Esophagus muscularis mucosa (tissue), 4 donors: Measurements from ENCODE around the gene INPP5B. TPM values are rescaled to one million over a fixed set of nuclear protein-coding genes. Genes with fewer than 3 reads are reported as not detected.

ENCODE experiments used
- DNase-seq: peaks from one replicate; pipeline ENCODE4 v3.0.0-alpha.2; 2017; ENCODE audit errors: extremely low spot score
- H3K27ac ChIP-seq, 4 donors: fragments of 200-600 bp; sonication (generic); replicated peaks in 1 of 4; 1 replicate in 3 of 4; 2 replicates in 1 of 4; pipeline ENCODE4 v1.5.1; 2016 to 2019; ENCODE audit warnings: mild to moderate bottlenecking in 1 of 4
- H3K27me3 ChIP-seq, 4 donors: fragments of 200-600 bp; sonication (generic); one replicate each; pipeline versions ENCODE4 v1.5.1 to v1.6.0; 2016 to 2019
- H3K36me3 ChIP-seq, 4 donors: fragments of 200-600 bp; sonication (generic); one replicate each; pipeline ENCODE4 v1.5.1; 2016 to 2019
- H3K4me1 ChIP-seq, 4 donors: fragments of 200-600 bp; sonication (generic); one replicate each; pipeline ENCODE4 v1.5.1; 2016 to 2019
- H3K4me3 ChIP-seq, 4 donors: fragments of 200-600 bp; sonication (generic); 1 replicate in 2 of 4; 2 replicates in 2 of 4; pipeline ENCODE4 v1.5.1; 2016 to 2019; ENCODE audit warnings: mild to moderate bottlenecking in 4 of 4, moderate library complexity in 1 of 4
- H3K9me3 ChIP-seq, 4 donors: fragments of 200-600 bp; sonication (generic); 1 replicate in 3 of 4; 2 replicates in 1 of 4; pipeline ENCODE4 v1.5.1; 2016 to 2019
- CTCF ChIP-seq, 3 experiments: fragments of 200-600 bp in 2 of 3; fragments of 450-650 bp in 1 of 3; sonication (generic) in 2 of 3; IDR thresholded peaks; one replicate each; pipeline ENCODE4 v1.5.1; 2017 to 2019; ENCODE audit warnings: antibody characterized with exemption in 3 of 3, mild to moderate bottlenecking in 2 of 3, moderate library complexity in 1 of 3
- EP300 ChIP-seq: sonication (generic); formaldehyde crosslinking; IDR thresholded peaks from one replicate; pipeline ENCODE4 v1.6.1; 2017; ENCODE audit warnings: antibody characterized with exemption
- POLR2A ChIP-seq: fragments of 450-650 bp; IDR thresholded peaks from one replicate; pipeline ENCODE4 v1.6.1; 2017; ENCODE audit warnings: antibody characterized with exemption, moderate library complexity, mild to moderate bottlenecking, low read depth
- POLR2AphosphoS5 ChIP-seq, 2 donors: sonication (generic); formaldehyde crosslinking; IDR thresholded peaks; one replicate each; pipeline ENCODE4 v1.6.1; 2017; ENCODE audit warnings: antibody characterized with exemption in 2 of 2
- WGBS: methylation state at CpG from one replicate; pipeline ENCODE4 v1.1.5; 2018; 5-methylcytosine and 5-hydroxymethylcytosine counted together
- intact Hi-C: fragments of 100-400 bp; cut with DNase I; formaldehyde crosslinking; loops from one replicate; pipeline ENCODE4 v1.15.1; 2023
- total RNA-seq, 4 donors: library from RNA; depleted of rRNA; stranded (reverse); fragments of >200 nt; gene quantifications; one replicate each; pipeline versions ENCODE4 v1.1.0 to v1.2.1, GENCODE V29; 2016

The INPP5B gene
- total RNA-seq, 4 donors from 2014 or later, result 31.1 to 38.9 (median 36.8) TPM

GRCh38 chr1:37893673-37894072 is 53.2 kb downstream of the INPP5B start:
- no peak for DNase-seq
- 98% methylated on average over 2 of the region's 2 CpGs for WGBS
- H3K36me3 ChIP-seq, result peaks cover 14 to 34% (median 28%) of the 10 kb centered on the region in 4 donors
- TF ChIP-seq EP300 (no peak), POLR2AphosphoS5 (IDR thresholded peaks at IDR 0.05) (no peak), CTCF (IDR thresholded peaks at IDR 0.05) (no peak), POLR2A (no peak)
- no peaks in the 10 kb centered on the region for H3K4me1 ChIP-seq
- no peak overlapping the region for H3K4me3 ChIP-seq
- H3K27me3 ChIP-seq, result no peaks in the 10 kb centered on the region
- H3K9me3 ChIP-seq, result no peaks in the 10 kb centered on the region
- intact Hi-C loops, result no loop called here
- H3K27ac ChIP-seq, result no peak overlapping the region

DNA sequence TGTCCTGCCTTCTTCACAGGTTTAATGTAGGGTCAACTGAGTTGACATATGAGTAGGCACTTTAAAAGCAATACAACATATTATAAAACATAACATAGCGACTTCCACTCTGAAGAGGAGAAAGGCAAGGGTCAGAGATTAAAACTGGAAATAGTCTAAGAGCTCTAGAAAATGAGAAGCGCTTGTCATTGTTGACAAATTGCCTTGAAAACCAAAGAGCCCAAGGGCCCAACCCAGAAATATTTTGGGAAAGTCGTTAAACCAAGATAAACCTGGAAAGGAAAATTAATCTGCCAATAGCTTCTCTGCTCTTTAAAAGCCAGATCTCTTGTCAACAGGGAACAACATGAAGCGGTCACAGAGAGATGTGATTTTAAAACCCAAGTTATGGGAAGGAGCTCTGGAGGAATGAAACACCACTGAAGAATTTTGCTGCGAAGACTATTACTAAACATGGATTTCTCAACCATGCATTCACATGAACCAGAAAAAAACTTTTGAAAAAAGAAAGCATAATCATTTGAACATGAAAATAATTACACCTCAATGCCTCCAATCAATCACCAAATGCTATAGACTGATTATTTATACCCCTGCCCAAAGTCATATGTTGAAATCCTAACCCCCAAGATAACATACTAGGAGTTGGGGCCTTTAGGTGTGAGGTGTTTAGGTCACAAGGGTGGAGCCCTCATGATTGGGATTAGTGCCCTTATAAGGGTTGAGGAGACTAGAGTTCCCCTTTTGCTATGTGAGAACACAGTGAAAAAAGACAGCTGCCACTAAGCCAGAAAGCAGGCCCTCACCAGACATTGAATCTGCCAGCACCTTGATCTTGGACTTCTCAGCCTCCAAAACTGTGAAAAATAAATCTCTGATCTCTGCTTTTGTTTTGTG is 54.5 kb downstream of the INPP5B start:
- TF ChIP-seq POLR2A, result no peak
- TF ChIP-seq CTCF (IDR thresholded peaks at IDR 0.05), result no peak
- TF ChIP-seq POLR2AphosphoS5 (IDR thresholded peaks at IDR 0.05), result no peak
- TF ChIP-seq EP300, result no peak
- intact Hi-C loops, result no loop called here
- DNase-seq, result no peak
- 83% methylated on average over 5 of the region's 5 CpGs for WGBS
- Histone ChIP-seq H3K36me3 (peaks cover 26 to 47% (median 40%) of the 10 kb centered on the region in 4 donors), H3K4me3 (no peak overlapping the region), H3K4me1 (no peaks in the 10 kb centered on the region), H3K27me3 (no peaks in the 10 kb centered on the region), H3K27ac (no peak overlapping the region), H3K9me3 (no peaks in the 10 kb centered on the region)

DNA sequence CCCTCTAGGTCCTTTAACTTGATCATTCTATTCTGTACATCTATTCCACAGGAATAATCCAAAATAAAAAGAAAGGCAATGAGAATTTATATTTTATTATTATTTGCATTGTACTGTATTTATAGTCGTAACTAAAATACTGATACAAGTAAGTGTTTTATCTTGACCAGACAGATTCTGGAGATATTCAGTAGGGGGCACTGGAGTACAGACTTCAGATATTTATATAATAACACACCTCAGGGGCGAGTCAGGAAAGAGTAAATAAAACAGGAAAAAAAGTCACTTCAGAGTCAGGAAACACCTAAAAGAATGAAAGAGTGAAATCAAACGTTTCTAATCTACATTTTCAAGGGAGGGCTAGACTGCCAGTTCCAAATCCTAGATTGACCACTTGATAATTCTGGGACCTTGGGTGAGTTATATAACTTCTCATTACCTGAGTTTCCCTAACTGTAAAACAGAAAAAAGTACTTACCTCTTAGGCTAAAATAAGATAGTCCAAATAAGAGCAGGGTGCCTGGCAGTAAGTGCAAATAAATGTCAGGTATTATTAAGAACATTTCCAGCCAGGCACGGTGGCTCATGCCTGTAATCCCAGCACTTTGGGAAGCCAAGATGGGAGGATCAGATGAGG is 56.4 kb downstream of the INPP5B start:
- H3K27ac ChIP-seq, result peak overlapping the region in 1 of 4 donors; percentile 29

DNA sequence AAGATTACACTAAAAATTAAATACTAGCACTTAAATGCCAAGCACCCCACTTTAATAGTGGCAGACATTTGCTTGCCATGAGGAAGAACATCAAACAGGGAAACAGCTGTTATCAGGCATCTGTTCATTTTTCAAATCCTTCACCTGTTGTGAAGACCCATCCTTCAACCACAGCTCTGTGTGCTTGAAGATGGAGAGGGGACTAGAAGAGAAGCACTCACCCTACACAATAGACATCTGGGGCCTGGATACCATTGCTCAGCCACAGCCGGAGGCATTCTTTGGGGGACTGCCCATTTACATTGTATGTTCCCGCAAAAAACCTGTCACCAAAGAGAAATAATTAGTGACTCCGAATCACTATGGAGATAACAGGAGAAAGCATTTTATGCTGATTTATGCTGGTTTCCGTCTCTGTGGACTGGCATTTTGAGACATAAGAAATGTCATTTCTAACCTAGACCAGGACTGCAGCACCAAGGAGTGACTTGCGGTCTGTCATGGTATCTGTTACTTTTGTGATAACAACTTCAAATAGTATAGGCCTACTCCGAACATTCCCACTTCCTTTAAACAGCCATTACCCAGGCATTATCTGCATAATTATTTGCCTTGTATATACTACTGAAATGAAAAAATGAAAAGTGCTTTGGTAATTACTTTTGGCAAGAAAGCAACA is 58.7 kb downstream of the INPP5B start:
- Histone ChIP-seq H3K27ac (no peak overlapping the region), H3K4me3 (no peak overlapping the region), H3K36me3 (peaks cover 59 to 84% (median 79%) of the 10 kb centered on the region in 4 donors), H3K9me3 (no peaks in the 10 kb centered on the region), H3K27me3 (no peaks in the 10 kb centered on the region), H3K4me1 (no peaks in the 10 kb centered on the region)
- 90% methylated on average over 6 of the region's 6 CpGs for WGBS
- intact Hi-C loops, result loop anchor here (10.0 kb wide), 1 partner anchor 87 kb away; no protein-coding TSS in a partner anchor
- TF ChIP-seq POLR2AphosphoS5 (IDR thresholded peaks at IDR 0.05), result no peak
- no peak for TF ChIP-seq POLR2A
- no peak for TF ChIP-seq EP300
- no peak for TF ChIP-seq CTCF (IDR thresholded peaks at IDR 0.05)
- DNase-seq, result no peak

More for the DNA sequence above, 56.4 kb downstream of the INPP5B start:
- H3K4me1 ChIP-seq, result no peaks in the 10 kb centered on the region
- WGBS, result 22% methylated on average over 4 of the region's 4 CpGs
- no peaks in the 10 kb centered on the region for H3K27me3 ChIP-seq
- intact Hi-C loops, result no loop called here
- H3K9me3 ChIP-seq, result no peaks in the 10 kb centered on the region
- TF ChIP-seq CTCF (IDR thresholded peaks at IDR 0.05) (peak; percentile 41 to 53 (median 43)), POLR2A (no peak), POLR2AphosphoS5 (IDR thresholded peaks at IDR 0.05) (no peak)
- H3K4me3 ChIP-seq, result no peak overlapping the region
- DNase-seq, result no peak
- peaks cover 45 to 66% (median 59%) of the 10 kb centered on the region in 4 donors for H3K36me3 ChIP-seq
